H1 (cell line): ENCODE results near the gene SHROOM2. TPM values are rescaled to one million over a fixed set of nuclear protein-coding genes. Genes with fewer than 3 reads are reported as not detected.

Experiments
- CTCF ChIA-PET: fragments of 300-600 bp; sonication (Branson Sonifier 250); formaldehyde crosslinking; loops from one replicate; lab custom pipeline; 2021; ENCODE audit not compliant: partially characterized antibody; lab: Charles Lee
- POLR2A ChIA-PET: fragments of 300-600 bp; sonication (Branson Sonifier 250); formaldehyde crosslinking; loops from one replicate; lab custom pipeline; 2021; ENCODE audit warnings: inconsistent platforms; ENCODE audit not compliant: partially characterized antibody; lab: Charles Lee
- DNase-seq, 2 experiments: peaks; one replicate each; pipeline versions ENCODE4 v3.0.0 to v3.0.0-alpha.2; 2010 to 2022; ENCODE audit warnings: low spot score in 2 of 2, low read depth in 1 of 2, mixed read lengths in 1 of 2
- FAIRE-seq: peaks from 2 replicates; lab custom pipeline; 2011; peaks lifted over from hg19 to GRCh38; lab: Jason Lieb, UNC
- H2AFZ ChIP-seq: 2 replicates; pipeline ENCODE4 v1.8.1; 2012; ENCODE audit warnings: low read length, inconsistent platforms
- H2AK5ac ChIP-seq: 2 replicates; pipeline ENCODE4 v1.6.1; 2013; ENCODE audit warnings: low read depth, low read length
- H2BK120ac ChIP-seq: replicated peaks from 2 replicates; pipeline ENCODE3; 2013; ENCODE audit warnings: low read depth, low read length, inconsistent platforms
- H2BK12ac ChIP-seq: 2 replicates; pipeline ENCODE4 v1.6.1; 2013; ENCODE audit warnings: low read depth, low read length
- H2BK15ac ChIP-seq: 2 replicates; pipeline ENCODE4 v1.6.1; 2013; ENCODE audit warnings: low read length
- H2BK20ac ChIP-seq: 2 replicates; pipeline ENCODE4 v1.6.1; 2013; ENCODE audit warnings: low read length
- H2BK5ac ChIP-seq: 2 replicates; pipeline ENCODE4 v1.6.1; 2013; ENCODE audit warnings: low read depth, low read length
- H3K14ac ChIP-seq: 2 replicates; pipeline ENCODE4 v1.6.1; 2013; ENCODE audit warnings: inconsistent platforms; ENCODE audit not compliant: insufficient read length
- H3K18ac ChIP-seq: 2 replicates; pipeline ENCODE4 v1.6.1; 2013; ENCODE audit warnings: low read length; ENCODE audit errors: extremely low read depth
- H3K23ac ChIP-seq: 2 replicates; pipeline ENCODE4 v1.6.1; 2013; ENCODE audit warnings: inconsistent platforms; ENCODE audit not compliant: insufficient read length
- H3K23me2 ChIP-seq: 2 replicates; pipeline ENCODE4 v1.6.1; 2013; ENCODE audit warnings: low read depth, low read length
- H3K27ac ChIP-seq: 2 replicates; pipeline ENCODE4 v1.6.1; 2011; ENCODE audit warnings: low read depth, low read length, inconsistent platforms
- H3K27me3 ChIP-seq, 4 experiments: replicated peaks in 1 of 4; 1 replicate in 1 of 4; 2 replicates in 3 of 4; pipeline versions ENCODE4 v1.6.1 to v1.8.1; 2011 to 2013; ENCODE audit warnings: low read length in 3 of 4, mild to moderate bottlenecking in 3 of 4, inconsistent platforms in 2 of 4, mixed read lengths in 2 of 4, moderate library complexity in 1 of 4; ENCODE audit not compliant: control insufficient read depth in 3 of 4, insufficient read depth in 3 of 4; ENCODE audit errors: extremely low read depth in 1 of 4
- H3K36me3 ChIP-seq, 4 experiments: 2 replicates each; pipeline versions ENCODE4 v1.6.1 to v1.8.1; 2011 to 2013; ENCODE audit warnings: mild to moderate bottlenecking in 4 of 4, low read length in 3 of 4, moderate library complexity in 2 of 4, control low read depth in 1 of 4, inconsistent platforms in 1 of 4; ENCODE audit not compliant: insufficient read depth in 4 of 4, control insufficient read depth in 2 of 4
- H3K4ac ChIP-seq: replicated peaks from 2 replicates; pipeline ENCODE3; 2013; ENCODE audit warnings: low read length, low read depth, mixed read lengths, inconsistent platforms; ENCODE audit not compliant: insufficient read length
- H3K4me1 ChIP-seq, 4 experiments: replicated peaks in 1 of 4; 1 replicate in 1 of 4; 2 replicates in 3 of 4; pipeline versions ENCODE4 v1.6.1 to v1.8.1; 2011 to 2013; ENCODE audit warnings: low read length in 3 of 4, inconsistent platforms in 2 of 4, mixed read lengths in 1 of 4; ENCODE audit not compliant: insufficient read depth in 4 of 4, control insufficient read depth in 3 of 4
- H3K4me2 ChIP-seq, 2 experiments: 2 replicates each; pipeline versions ENCODE4 v1.6.1 to v1.8.1; 2011 to 2013; ENCODE audit warnings: low read depth in 2 of 2, low read length in 2 of 2, control low read depth in 1 of 2, inconsistent platforms in 1 of 2, mild to moderate bottlenecking in 1 of 2; ENCODE audit not compliant: insufficient read depth in 1 of 2
- H3K4me3 ChIP-seq, 4 experiments: fragments of 200-600, 300-600 bp in 1 of 4; sonication (generic), shearing (Covaris generic), sonication (Bioruptor Twin) in 1 of 4; 2 replicates each; pipeline versions ENCODE4 v1.5.1 to v1.8.1; 2011 to 2016; ENCODE audit warnings: low read length in 4 of 4, low read depth in 3 of 4, control low read depth in 2 of 4, inconsistent platforms in 2 of 4, mild to moderate bottlenecking in 2 of 4, mixed read lengths in 1 of 4, moderate library complexity in 1 of 4; ENCODE audit not compliant: insufficient read depth in 2 of 4; ENCODE audit errors: extremely low read depth in 1 of 4
- H3K56ac ChIP-seq: replicated peaks from 2 replicates; pipeline ENCODE3; 2013; ENCODE audit warnings: low read depth, mild to moderate bottlenecking, mixed read lengths, low read length, inconsistent platforms; ENCODE audit not compliant: insufficient read length
- H3K79me1 ChIP-seq: 2 replicates; pipeline ENCODE4 v1.6.1; 2013; ENCODE audit warnings: low read depth, low read length, control low read depth
- H3K79me2 ChIP-seq, 2 experiments: 2 replicates each; pipeline versions ENCODE4 v1.6.1 to v1.8.1; 2012 to 2013; ENCODE audit warnings: low read length in 2 of 2, mild to moderate bottlenecking in 2 of 2, inconsistent platforms in 1 of 2; ENCODE audit not compliant: insufficient read depth in 2 of 2, control insufficient read depth in 1 of 2
- H3K9ac ChIP-seq, 4 experiments: replicated peaks in 1 of 4; 1 replicate in 1 of 4; 2 replicates in 3 of 4; pipeline versions ENCODE4 v1.6.1 to v1.8.1; 2011 to 2013; ENCODE audit warnings: low read depth in 3 of 4, low read length in 3 of 4, control low read depth in 2 of 4, mild to moderate bottlenecking in 2 of 4, moderate library complexity in 2 of 4, inconsistent platforms in 1 of 4; ENCODE audit errors: extremely low read depth in 1 of 4
- H3K9me3 ChIP-seq, 2 experiments: 2 replicates each; pipeline versions ENCODE4 v1.6.1 to v1.8.1; 2012 to 2013; ENCODE audit warnings: mild to moderate bottlenecking in 2 of 2, moderate library complexity in 2 of 2, control low read depth in 1 of 2, inconsistent platforms in 1 of 2, low read depth in 1 of 2, low read length in 1 of 2, mixed read lengths in 1 of 2; ENCODE audit not compliant: insufficient read depth in 2 of 2
- H4K20me1 ChIP-seq, 2 experiments: replicated peaks in 1 of 2; 2 replicates each; pipeline versions ENCODE3 to v1.8.1; 2011 to 2013; ENCODE audit warnings: inconsistent platforms in 2 of 2, low read length in 2 of 2, mild to moderate bottlenecking in 1 of 2; ENCODE audit not compliant: insufficient read depth in 2 of 2, control insufficient read depth in 1 of 2
- H4K5ac ChIP-seq: 2 replicates; pipeline ENCODE4 v1.6.1; 2013; ENCODE audit warnings: low read length, low read depth, mixed read lengths, inconsistent platforms; ENCODE audit not compliant: insufficient read length
- H4K8ac ChIP-seq: 2 replicates; pipeline ENCODE4 v1.8.0; 2013; ENCODE audit warnings: mild to moderate bottlenecking, moderate library complexity, low read length, inconsistent platforms; ENCODE audit not compliant: insufficient read depth; ENCODE audit errors: extremely low read depth
- H4K91ac ChIP-seq: replicated peaks from 2 replicates; pipeline ENCODE3; 2013; ENCODE audit warnings: low read length, mixed read lengths, inconsistent platforms; ENCODE audit not compliant: insufficient read length
- ATF3 ChIP-seq: IDR thresholded peaks from 2 replicates; pipeline ENCODE4 v1.6.1; 2011; ENCODE audit warnings: low read depth, mild to moderate bottlenecking, low read length; ENCODE audit not compliant: insufficient read depth
- JUN ChIP-seq: IDR thresholded peaks from 2 replicates; pipeline ENCODE4 v1.6.1; 2011; ENCODE audit warnings: low read depth, mild to moderate bottlenecking, improper control_type of control experiment, low read length
- RAD21 ChIP-seq, 2 experiments: IDR thresholded peaks in 1 of 2; conservative IDR thresholded peaks in 1 of 2; 2 replicates each; pipeline ENCODE4 v1.6.1; 2011; ENCODE audit warnings: low read depth in 2 of 2, low read length in 2 of 2, improper control_type of control experiment in 1 of 2, inconsistent platforms in 1 of 2, mild to moderate bottlenecking in 1 of 2, moderate library complexity in 1 of 2
- TBP ChIP-seq: IDR thresholded peaks from 2 replicates; pipeline ENCODE4 v1.6.1; 2011; ENCODE audit warnings: low read depth, low read length, improper control_type of control experiment
- WGBS, 2 experiments: shearing (Covaris generic) in 1 of 2; methylation state at CpG; one replicate each; pipeline versions ENCODE4 v1.1.6 to v1.1.7; 2013 to 2015; ENCODE audit warnings: low lambda C conversion rate in 2 of 2, mixed read lengths in 2 of 2, inconsistent platforms in 1 of 2, low coverage in 1 of 2, missing lambda C conversion rate in 1 of 2; ENCODE audit not compliant: insufficient replicate concordance in 2 of 2, insufficient coverage in 1 of 2, insufficient read length in 1 of 2; ENCODE audit errors: extremely low coverage in 1 of 2, missing lambda C conversion rate in 1 of 2; 5-methylcytosine and 5-hydroxymethylcytosine counted together
- polyA plus RNA-seq, 7 experiments: library from polyadenylated mRNA; depleted of rRNA in 3 of 7; stranded (reverse) in 5 of 7; unstranded in 2 of 7; fragments of >200 nt in 5 of 7; fragments of 200-250 nt in 2 of 7; gene quantifications; 1 replicate in 5 of 7; 2 replicates in 1 of 7; 4 replicates in 1 of 7; pipeline versions ENCODE4 v1.2.1 to v1.2.3, GENCODE V29; 2011 to 2013; ENCODE audit warnings: missing spikeins in 2 of 7, mixed read lengths in 2 of 7
- total RNA-seq: library from RNA; stranded (reverse); fragmentation: NEBNext Ultra II Directional; extraction: Animal tissue kit (Norgen Biotek cat#: 25700); gene quantifications from 2 replicates; pipeline ENCODE4 v1.2.1, GENCODE V29; 2021

The SHROOM2 gene
- total and polyA plus RNA-seq, 2 of the 8 experiments (the other 6 are each of a cell fraction or from before 2014, with no cell fraction given) = 3.4 to 14.2 TPM

- H4K8ac ChIP-seq = no peak overlapping the region
- DNase-seq (no peak), FAIRE-seq (no peak)
- H2AK5ac ChIP-seq = no peak overlapping the region
- H3K27me3 ChIP-seq = no peaks in the 10 kb centered on the region
- no peaks in the 10 kb centered on the region for H3K9me3 ChIP-seq
- H2BK12ac ChIP-seq = no peak overlapping the region
- H3K14ac ChIP-seq = no peak overlapping the region
- CTCF ChIA-PET = interaction anchor here (1.2 to 1.8 kb wide), 2 partner anchors 10 to 67 kb away, joined by 3 to 6 read pairs; no protein-coding TSS in a partner anchor
- H2BK120ac ChIP-seq = no peak overlapping the region
- no peaks in the 10 kb centered on the region for H3K79me1 ChIP-seq
- H3K23me2 ChIP-seq = no peaks in the 10 kb centered on the region
- H3K4me1 ChIP-seq = peaks cover 4 to 18% (median 15%) of the 10 kb centered on the region in 4 experiments
- no peak overlapping the region for H3K4me2 ChIP-seq
- H4K5ac ChIP-seq = no peak overlapping the region
- no peak overlapping the region for H2BK5ac ChIP-seq
- no peak overlapping the region for H2BK20ac ChIP-seq
- no peak overlapping the region for H3K4me3 ChIP-seq
- H3K18ac ChIP-seq = no peak overlapping the region
- WGBS, 2 experiments = 95% methylated on average over 5 of the region's 7 CpGs; no CpG with 5 or more reads in 1 of the 2 experiments
- H3K23ac ChIP-seq = no peak overlapping the region
- no peak overlapping the region for H2AFZ ChIP-seq
- H2BK15ac ChIP-seq = no peak overlapping the region
- H3K36me3 ChIP-seq = no peaks in the 10 kb centered on the region
- POLR2A ChIA-PET = no interaction called here
- H3K56ac ChIP-seq = no peak overlapping the region
- no peak overlapping the region for H3K27ac ChIP-seq
- no peak overlapping the region for H3K9ac ChIP-seq
- H4K20me1 ChIP-seq = no peaks in the 10 kb centered on the region
- no peak overlapping the region for H3K4ac ChIP-seq
- no peak for TF ChIP-seq ATF3
- TF ChIP-seq JUN = no peak
- TF ChIP-seq TBP = no peak
- no peak for TF ChIP-seq RAD21 (IDR thresholded peaks at IDR 0.05 in 1 of 2, conservative IDR thresholded peaks at IDR 0.05 in 1 of 2; ENCODE audit: low read depth in 2 of 2, low read length in 2 of 2)
- H3K79me2 ChIP-seq = peaks cover 0 to 84% of the 10 kb centered on the region in 2 experiments; a peak in 2 of 4 replicates
- H4K91ac ChIP-seq = no peak overlapping the region
Measured at GRCh38 chrX:9794495-9794894, 8.3 kb downstream of the SHROOM2 start.
